ENCODE measurements around the gene ANTKMT.

ANTKMT gene

DNA sequence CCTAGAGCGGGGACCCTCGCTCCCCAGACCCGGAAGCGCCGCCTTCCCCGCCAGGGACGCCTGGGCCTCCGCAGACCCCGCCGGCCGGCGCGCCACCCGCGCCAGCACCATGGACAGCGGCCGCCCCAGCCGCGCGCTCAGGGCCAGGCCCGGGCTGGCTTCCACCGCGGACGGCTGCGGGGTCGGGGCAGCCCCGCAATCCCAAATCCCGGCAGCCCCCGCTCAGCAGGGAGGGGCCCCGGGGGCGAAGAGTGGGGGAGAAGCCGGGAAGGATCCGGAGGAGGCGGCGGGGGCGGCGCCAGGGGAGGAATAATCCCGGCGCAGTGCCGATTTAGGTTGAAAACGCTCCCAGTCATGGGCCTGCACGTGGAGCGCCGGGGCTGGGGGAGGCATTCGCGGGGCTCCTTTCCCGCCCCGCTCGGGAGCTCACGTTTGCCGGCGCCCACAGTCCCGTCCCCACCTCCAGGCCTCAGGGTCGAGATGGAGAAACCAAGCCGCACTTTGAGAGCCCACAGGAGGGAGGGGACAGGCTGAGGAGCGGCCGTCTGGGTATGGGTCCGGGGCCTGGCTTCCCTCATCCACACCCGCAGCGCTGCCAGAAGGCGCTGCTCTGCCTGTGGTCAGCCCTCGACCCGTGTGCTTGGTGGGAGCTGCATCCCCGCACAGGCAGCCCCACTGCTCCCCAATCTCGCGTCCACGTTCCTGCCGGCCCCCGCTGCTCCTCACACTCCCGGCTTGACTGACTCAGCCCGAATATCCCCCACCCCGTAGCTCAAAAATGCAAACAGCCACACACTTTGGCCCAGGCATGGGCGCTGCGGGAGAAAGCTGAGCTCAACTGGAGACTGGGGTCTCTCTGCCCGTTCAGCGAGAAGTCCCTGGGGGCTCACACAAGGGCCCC is 20.0 kb upstream of the ANTKMT start:
- H3K4me3 ChIP-seq (ENCODE audit: low read length) = no peak overlapping the region
- TF ChIP-seq ZNF274 (IDR thresholded peaks at IDR 0.05; ENCODE audit: low read depth, low read length) = no peak

GRCh38 chr16:702341-702740 is 18.6 kb upstream of the ANTKMT start:
- no peak for TF ChIP-seq ZNF274 (IDR thresholded peaks at IDR 0.05; ENCODE audit: low read depth, low read length)
- H3K4me3 ChIP-seq (ENCODE audit: low read length) = no peak overlapping the region

DNA sequence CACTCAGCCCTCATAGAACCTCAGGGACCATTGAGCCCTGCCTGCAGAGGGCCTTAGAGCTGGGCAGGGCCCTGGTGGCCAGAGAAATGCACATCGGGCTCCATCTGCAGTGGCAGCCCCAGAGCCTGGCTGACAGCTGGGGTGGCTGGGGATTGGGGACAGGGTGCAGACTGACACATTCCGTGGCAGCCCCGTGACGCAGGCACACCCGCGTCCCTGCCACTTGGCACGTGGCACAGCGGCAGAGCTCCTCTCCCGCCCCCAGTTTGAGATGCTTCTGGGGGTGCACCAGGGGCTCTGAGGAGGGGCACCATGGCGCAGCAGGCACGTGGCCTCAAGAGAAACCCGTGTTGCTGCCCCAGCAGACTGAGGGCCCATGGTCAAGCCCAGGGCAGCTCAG is 17.5 kb upstream of the ANTKMT start:
- TF ChIP-seq ZNF274 (IDR thresholded peaks at IDR 0.05; ENCODE audit: low read depth, low read length) = no peak

GRCh38 chr16:704047-704446 is 16.9 kb upstream of the ANTKMT start:
- no peak for TF ChIP-seq ZNF274 (IDR thresholded peaks at IDR 0.05; ENCODE audit: low read depth, low read length)
- H3K4me3 ChIP-seq (ENCODE audit: low read length) = no peak overlapping the region

More for the DNA sequence above, 17.5 kb upstream of the ANTKMT start:
- H3K4me3 ChIP-seq (ENCODE audit: low read length) = no peak overlapping the region

GRCh38 chr16:704552-705380 is 16.2 kb upstream of the ANTKMT start:
- TF ChIP-seq ZNF274 (IDR thresholded peaks at IDR 0.05; ENCODE audit: low read depth, low read length) = no peak
- no peak overlapping the region for H3K4me3 ChIP-seq (ENCODE audit: low read length)

DNA sequence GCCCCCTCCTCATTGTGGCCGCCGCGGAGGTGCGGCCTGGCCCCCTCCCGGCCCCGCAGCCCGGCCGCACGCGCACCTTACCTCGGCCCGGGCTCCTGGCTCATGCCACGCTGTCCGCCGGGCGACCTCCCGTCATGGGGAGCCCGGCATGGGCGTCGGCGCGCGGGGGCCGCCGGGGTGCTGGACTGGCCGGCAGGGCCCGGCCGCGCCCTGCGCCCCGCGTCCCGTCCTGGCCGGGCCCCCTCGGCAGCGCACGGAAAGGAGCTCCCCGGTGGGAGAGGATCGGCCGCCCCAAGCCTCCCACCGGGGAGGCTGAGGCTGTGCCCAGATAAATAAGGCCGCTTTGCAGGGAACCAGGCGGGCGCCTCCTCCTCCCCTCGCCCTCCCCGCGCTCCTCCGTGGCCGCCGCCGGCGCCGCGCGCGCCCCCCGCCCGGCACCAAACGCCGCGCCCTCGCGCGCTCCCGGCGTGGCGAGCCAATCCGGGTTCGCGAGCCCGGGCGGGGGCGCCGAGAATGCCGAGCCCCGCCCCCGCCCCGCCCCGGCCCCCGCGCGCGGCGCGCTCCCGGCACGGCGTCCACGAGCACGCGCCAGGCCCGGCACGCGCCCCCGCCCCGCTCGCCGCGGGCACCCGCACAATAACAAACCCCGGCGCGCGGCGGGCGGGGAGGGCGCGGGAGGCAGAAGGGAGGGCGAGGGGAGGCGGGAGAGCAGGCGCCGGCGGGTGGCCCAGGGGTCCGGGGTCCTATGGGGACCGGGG is 15.3 kb upstream of the ANTKMT start, which contains the start of gene FBXL16:
TSS of gene FBXL16 (minus strand) at position 371 of the 758 bp plus-strand sequence. CDS start 8,396 bp downstream, outside the sequence.
- no peak within 1 kb of the TSS for H3K4me3 ChIP-seq (ENCODE audit: low read length)
- no peak for TF ChIP-seq ZNF274 (IDR thresholded peaks at IDR 0.05; ENCODE audit: low read depth, low read length)

DNA sequence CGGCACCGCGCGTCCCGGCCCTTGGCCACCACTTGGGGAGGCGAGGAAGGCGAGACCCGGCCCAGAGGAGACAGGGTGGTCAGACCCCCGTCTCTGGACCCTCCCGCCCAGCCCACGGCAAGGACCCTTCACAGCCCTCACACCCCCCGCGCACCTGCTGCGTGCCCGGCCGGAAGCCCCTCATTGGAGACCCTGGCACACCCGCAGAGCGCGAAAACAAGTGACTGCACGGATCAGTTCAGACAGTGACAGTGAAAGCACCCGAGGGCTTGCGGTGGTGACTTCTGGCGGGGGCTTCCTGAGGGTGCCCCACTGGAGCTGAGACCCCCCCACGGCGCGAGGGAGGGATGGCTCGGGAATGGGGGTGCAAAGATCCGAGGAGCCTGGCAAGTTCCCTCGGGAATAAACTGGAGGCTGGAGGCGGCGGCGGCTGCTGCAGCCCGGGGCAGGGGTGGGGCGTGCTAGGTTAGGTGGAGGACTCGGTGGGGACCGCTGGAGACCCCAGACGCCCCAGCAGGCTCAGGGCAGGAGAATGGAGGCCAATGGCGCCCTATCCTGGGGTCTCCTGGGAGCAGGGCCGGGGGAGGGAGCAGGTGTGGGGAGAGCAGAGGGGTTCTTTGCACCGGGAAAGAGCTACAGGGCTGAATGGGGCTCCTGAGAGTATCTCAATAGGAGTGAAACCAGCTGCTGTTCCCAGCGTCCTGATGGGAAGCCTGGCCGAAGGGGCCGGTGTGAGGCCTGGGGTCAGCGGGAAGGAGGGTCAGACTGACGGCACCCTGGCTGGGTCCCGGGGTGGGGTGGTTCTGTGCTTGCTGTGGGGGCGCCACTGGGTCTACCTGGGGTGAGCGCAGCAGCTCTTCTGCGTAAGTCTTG is 14.5 kb upstream of the ANTKMT start:
- no peak overlapping the region for H3K4me3 ChIP-seq (ENCODE audit: low read length)
- TF ChIP-seq ZNF274 (IDR thresholded peaks at IDR 0.05; ENCODE audit: low read depth, low read length) = no peak

DNA sequence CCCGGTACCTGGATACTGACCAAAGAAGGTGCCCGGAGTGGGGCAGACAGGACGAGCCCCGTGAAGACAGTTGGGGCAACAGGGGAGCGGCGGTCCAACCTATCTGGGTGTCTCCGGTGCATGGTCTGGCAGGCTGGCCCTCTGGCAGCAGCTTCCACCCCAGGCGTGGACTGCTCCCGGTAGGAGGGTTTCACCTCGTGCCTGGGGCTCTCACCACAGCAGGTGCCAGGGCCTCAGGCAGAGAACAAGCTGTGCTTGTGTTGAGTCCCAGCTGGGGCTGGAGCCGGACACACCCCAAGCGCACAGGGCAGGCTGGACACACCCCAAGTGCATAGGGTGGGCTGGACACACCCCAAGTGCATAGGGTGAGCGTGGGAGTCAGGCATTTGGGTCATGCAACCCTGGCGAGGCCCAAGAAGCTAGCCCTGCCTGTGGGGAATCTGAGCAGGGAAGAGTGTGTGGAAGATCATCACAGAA is 13.8 kb upstream of the ANTKMT start:
- no peak overlapping the region for H3K4me3 ChIP-seq (ENCODE audit: low read length)
- no peak for TF ChIP-seq ZNF274 (IDR thresholded peaks at IDR 0.05; ENCODE audit: low read depth, low read length)

DNA sequence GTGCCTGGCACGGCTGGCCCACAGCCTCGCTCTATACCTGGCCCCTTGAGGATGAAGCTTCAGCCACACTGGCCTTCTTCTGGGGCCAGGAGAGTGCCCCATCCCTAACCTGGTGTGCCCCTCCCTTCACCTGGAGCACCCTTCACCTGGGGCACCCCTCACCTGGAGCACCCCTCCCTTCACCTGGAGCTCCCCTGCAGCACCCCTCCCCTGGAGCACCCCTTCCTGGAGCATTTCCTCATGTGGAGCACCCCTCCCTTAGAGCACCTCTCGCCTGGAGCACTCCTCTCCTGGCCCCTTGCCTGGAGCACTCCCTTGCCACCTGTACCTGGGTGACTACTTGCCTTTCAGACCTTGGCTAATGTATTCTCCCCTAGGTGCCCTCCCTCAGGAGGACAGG is 12.9 kb upstream of the ANTKMT start:
- no peak for TF ChIP-seq ZNF274 (IDR thresholded peaks at IDR 0.05; ENCODE audit: low read depth, low read length)
- no peak overlapping the region for H3K4me3 ChIP-seq (ENCODE audit: low read length)

DNA sequence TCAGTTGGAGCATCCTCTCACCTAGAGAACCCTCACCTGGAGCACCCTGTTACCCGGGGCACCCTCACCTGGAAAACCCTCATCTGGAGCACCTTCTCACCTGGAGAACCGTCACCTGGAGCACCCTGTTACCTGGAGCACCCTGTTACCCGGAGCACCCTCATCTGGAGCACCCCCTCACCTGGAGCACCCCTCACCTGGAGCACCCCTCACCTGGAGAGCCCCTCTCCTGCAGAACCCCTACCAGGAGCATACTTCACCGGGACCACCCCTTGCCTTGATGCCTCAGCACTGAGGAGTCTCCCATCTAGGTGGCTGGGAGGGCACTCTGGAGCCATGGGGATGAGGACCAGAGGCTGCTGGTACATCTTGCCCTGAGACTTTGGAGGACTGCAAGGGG is 12.0 kb upstream of the ANTKMT start:
- TF ChIP-seq ZNF274 (IDR thresholded peaks at IDR 0.05; ENCODE audit: low read depth, low read length) = no peak
- no peak overlapping the region for H3K4me3 ChIP-seq (ENCODE audit: low read length)

DNA sequence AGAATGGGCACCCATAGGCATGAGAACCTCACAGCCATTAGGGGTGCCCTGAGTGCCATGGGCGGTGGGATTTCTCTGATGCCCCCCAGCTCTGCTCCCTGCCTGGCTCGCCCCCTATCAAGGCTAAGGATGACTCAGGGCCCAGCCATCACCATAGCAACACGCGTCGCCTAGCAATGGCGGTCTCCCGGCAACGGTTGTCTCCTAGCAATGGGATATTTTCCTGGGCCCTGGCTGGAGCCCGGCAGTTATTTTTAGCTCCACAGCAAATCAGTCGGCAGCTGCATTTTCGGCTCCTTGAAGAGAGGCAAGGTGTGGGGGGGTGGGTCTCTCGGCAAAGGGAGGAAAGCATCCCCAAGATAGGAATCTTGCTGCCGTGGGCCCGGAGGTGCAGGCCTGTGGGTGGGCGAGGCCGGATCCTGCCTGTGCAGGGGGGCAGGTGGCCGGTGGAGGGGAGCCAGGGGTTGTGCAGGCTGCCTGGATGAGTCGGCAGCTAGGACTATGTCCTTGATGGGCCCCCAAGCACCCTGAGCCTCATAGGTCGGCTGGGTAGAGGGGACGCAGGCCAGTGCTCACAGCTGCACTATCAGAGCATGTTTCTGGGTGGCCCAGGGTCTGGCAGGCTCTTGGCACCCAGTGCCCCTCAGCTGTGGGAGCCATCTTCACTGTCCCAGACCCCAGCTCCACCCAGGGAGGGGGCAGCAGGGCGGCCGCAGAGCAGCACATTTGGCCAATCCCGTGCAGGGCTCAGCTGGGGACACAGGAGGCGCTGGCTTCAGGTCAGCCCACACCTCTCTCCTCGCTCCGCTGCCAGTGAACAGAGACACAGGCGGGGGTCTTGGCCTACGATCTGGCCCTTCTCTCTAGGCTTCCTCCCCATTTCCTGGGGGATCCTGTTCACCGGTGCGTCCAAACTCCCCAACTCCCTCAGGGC is 11.1 kb upstream of the ANTKMT start:
- TF ChIP-seq ZNF274 (IDR thresholded peaks at IDR 0.05; ENCODE audit: low read depth, low read length) = no peak
- H3K4me3 ChIP-seq (ENCODE audit: low read length) = no peak overlapping the region

GRCh38 chr16:710500-711075 is 10.4 kb upstream of the ANTKMT start:
- H3K4me3 ChIP-seq (ENCODE audit: low read length) = no peak overlapping the region
- no peak for TF ChIP-seq ZNF274 (IDR thresholded peaks at IDR 0.05; ENCODE audit: low read depth, low read length)

Data from GM08714 (cell line).